ENCODE results near the gene OTUD3.

- TF ChIP-seq CTCF (conservative IDR thresholded peaks at IDR 0.05; ENCODE audit: low read length) (no peak), EZH2phosphoT487 (IDR thresholded peaks at IDR 0.05; ENCODE audit: borderline replicate concordance) (no peak)
These were observed 25.3 kb downstream of the OTUD3 start for GRCh38 chr1:19907456-19907855.

All from Loucy (cell line).